Frontal cortex (tissue), 4 donors: ENCODE measurements around the gene KCNC1. TPM values are rescaled to one million over a fixed set of nuclear protein-coding genes. Genes with fewer than 3 reads are reported as not detected.

Experiments
- DNase-seq, 2 donors: peaks; one replicate each; pipeline ENCODE4 v3.0.0; 2012; ENCODE audit warnings: low spot score in 2 of 2
- FAIRE-seq: peaks from 2 replicates; lab custom pipeline; 2012; peaks lifted over from hg19 to GRCh38; lab: Jason Lieb, UNC
- total RNA-seq: library from RNA; depleted of rRNA; stranded (reverse); fragments of >200 nt; gene quantifications from one replicate; pipeline ENCODE4 v1.2.3, GENCODE V29; 2014
- donor health status: control.
- donor health status: control.
- donor health status: control.

Gene KCNC1
- total RNA-seq, 1 donor from 2014 or later = 5.3 TPM

DNA sequence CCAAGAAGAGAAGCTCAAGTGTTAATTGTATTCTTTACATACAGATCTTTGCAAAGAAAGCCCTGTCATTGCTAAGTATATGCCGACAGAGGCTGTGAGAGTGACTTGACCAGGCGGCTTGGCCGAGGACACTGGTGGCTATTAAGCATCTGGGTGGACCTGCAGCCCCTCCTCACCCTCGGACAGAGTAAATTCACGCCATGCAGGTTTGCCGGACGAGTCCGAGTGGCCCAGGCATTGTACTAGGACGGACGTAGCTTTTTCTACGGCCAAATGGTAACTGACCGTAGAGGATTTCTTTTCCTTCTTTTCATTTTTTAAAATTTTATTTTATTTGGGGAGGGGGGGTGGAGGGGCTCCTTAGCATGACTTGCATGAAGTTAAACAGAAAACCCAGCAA is 47.0 kb downstream of the KCNC1 start:
- no peak for FAIRE-seq
- no peak for DNase-seq

DNA sequence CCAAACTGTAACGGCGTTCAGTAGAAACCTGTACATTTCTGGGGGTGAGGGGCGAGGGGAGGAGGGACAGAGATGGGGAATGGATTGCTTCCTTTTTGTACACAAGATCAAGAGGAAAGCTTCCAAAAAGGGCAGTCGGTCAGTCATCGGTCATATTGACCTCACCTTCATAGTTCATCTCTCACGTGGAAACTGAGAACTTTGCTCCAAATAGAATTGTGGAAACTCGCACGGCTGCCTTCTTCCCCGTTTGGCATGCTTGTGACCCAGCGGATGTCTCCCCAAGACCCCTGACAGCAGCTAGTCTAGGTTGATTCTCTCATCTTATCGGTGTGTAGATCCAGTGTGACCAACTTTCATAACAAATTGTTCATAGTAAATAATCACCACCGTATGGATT is 47.6 kb downstream of the KCNC1 start:
- no peak for FAIRE-seq
- no peak for DNase-seq

DNA sequence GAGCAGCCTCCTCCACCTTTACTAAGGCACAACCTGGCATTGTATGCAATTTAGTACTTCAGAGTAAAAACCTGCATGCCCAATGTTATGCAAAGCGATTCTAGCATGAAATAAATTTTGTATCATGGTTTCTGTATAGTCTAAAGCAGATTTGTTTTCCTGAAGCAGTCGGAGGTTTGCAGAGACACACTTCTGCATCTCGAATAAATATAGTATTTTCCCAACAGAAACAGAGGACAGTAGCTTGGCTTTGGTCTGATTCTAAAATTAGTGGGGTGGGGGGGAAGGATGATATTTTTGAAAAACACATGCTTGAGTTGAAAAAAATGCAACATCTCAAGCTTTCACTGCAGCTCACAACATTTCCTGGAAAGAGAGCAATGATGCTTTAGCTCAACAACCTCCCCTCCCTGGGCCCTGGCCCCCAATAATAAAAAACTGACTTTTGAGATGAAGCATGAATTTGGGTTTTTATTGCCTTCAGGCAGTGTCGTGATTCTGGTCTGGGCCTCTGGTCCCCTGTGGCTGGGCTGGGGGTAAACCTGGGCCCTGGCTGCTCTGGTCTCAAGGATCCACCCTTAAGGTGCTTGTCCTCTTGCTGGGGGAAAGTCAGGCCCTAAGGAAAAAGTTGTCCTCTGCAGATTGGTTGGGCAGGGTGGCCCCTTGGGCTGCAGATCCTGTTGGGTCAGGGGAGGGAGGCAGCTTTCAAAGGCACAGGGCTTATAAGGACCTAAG is 48.2 kb downstream of the KCNC1 start:
- no peak for DNase-seq
- FAIRE-seq = no peak

DNA sequence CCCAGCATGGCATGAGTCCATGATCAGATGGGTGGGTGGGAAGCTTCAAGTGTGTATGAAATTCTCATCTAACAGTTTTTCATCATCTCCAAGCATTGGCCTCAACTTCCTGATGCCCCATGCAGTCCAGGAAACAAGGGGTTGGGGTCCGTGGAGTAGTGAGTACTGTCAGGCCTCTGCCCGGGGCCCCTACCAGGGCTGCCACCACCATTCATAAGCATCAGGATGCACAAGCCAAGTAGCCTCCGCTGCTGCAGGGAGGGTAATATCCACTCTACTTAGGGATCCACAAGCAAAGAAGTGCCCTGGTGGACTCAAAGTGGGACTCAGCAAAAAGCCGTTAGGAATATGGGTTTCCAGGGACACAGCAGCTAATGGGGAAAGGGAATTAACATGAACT is 49.3 kb downstream of the KCNC1 start:
- FAIRE-seq = no peak

DNA sequence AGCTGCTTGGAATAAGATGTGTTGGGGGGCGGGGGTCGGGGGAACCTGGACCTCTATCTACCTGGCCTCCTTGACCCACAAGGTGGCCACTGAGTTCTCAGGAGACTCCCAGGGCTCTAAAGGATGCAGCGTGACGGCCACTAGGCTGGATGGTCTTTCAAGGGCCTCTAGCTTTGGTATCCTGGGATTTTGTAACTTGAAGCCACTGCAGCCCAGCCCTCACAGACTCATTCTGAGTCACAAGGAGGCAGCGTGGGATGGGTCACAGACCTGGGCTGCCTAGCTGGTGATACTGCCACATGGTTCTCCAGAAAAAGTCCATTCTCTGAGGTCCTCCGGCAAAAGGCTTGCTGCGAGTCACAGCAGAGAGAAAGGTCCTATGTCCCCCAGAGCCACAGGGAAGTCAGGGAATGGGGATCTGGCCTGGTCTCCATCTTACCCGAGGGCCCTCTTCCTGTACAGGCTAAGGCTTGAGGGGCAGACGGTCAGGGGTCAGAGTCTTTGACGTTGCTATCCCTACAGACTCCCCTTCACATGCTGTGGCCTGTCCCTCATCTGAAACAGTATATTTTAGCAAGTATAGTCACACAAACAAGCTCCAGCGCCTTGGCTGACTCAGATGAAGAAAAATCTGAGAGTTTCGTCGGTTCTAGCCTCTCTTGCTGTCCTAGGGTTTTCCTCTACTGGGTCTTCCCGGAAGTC is 52.4 kb downstream of the KCNC1 start:
- DNase-seq (no peak), FAIRE-seq (no peak)

More for the DNA sequence above, 49.3 kb downstream of the KCNC1 start:
- no peak for DNase-seq

DNA sequence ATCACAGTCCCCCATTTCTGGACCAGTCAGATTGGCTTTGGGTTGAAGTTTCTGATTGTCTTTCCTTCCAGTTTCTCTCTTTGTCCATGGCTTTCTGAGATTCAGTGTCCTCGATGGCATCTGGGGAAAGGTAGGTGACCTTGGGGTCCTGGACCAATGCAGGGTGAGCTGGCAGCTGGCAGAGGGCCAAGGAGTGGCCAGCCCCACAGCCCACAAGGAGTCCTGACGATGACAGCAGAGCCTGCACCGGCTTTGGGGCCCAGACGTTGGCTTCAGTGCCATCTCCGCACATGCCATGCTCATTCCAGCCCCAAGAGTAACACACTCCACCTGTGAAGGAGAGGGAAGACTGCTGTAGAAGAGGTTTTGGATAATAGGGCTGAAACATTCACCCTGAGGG is 53.5 kb downstream of the KCNC1 start:
- DNase-seq (no peak), FAIRE-seq (no peak)

DNA sequence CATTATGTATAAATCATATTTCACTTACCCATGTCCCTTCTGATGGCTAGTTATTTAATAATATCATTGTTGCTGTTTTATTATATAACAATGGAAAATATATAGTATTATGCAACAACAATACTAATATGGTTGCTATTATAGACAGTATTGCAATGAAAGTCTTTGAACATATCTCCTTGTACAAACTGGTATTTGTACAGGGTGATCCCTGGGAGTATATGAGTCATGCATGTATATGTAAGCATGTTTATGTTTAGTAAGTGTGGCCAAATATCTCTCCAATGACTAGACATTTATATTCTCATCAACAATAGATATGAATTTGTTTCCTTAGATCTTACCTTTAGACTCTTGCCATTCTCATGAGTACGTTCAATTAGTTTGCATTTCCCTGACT is 55.9 kb downstream of the KCNC1 start:
- no peak for FAIRE-seq
- no peak for DNase-seq

DNA sequence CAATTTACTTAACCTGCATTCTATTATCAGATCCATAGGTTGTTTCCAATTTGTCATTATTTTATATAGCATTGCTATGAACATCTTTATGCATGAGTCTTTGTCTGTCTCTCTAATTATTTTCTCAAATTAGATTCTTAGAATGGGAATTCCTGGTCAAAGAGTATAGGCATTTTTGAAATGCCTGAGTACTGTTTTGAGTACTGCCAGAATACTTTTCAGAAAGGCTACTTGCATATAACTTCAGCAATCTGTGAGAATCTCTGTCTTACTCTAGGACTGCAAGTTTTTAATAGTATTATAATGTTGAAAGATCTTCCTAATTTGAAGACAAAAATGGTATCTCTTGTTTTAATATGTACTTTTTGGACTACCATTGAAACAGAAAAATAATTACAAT is 56.6 kb downstream of the KCNC1 start:
- no peak for DNase-seq
- no peak for FAIRE-seq

DNA sequence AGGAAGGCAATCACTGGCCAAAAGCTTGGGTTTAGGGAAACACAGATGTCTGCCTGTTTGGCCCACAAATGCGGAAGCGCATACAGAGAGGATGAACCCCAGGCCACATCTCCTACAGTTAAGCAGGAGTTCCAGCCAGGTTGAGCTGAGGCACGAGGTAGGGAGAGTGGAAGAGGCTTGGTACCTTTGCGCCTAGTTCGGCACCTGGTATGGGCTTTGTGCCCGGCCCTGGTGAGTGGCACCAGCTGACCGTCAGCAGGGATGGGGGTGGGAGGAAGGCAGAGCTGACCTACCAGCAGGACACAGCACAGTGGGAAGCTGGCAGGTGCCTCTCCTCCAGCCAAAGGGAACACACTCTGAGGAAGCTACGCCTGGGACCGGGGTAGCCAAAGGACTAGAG is 57.6 kb downstream of the KCNC1 start:
- FAIRE-seq (no peak), DNase-seq (no peak)

DNA sequence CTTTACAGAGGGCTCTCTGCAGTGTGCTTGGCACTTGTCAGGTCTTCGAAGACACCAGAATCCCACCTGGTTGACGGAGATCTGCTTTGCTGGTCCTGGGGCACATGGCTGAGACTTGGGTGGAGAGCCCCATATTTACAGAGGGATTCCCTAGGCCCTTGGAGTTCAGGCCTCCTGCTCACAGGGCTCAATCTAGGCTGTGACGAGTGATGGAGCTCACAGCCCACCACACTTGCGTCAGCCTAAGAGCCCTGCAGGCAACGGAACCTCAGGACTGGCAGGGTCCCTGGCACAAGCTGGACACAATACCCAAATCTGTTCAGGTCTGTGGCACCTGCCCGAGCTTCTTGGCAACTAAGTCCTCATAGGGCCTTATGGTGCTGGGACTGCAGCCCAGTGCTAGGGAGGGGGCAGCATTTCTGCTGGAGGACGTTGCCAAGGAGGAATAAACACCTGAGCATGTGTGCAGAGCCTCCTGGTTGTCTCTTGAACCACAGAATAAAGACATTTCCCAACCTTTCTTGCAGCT is 59.1 kb downstream of the KCNC1 start:
- DNase-seq = no peak
- no peak for FAIRE-seq

DNA sequence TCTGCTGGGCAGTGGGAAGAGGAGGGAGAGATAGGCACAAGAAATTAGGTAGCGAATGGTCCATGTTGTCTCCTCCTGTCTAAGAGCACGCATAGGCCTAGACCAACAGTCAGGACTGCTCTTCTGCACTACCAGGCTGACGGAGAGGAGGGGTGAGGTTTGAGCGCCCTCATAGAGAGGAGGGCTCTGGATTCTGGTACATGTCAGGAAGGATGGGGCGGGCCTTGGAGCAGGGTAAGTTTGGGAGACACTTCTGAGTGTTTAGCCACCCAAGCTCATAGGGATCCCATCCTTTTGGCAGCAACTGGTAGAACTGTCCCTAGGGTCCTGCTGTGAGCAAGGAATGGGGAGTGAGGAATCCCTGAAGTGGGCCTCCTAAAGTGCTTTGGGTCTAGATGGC is 60.4 kb downstream of the KCNC1 start:
- FAIRE-seq = no peak

DNA sequence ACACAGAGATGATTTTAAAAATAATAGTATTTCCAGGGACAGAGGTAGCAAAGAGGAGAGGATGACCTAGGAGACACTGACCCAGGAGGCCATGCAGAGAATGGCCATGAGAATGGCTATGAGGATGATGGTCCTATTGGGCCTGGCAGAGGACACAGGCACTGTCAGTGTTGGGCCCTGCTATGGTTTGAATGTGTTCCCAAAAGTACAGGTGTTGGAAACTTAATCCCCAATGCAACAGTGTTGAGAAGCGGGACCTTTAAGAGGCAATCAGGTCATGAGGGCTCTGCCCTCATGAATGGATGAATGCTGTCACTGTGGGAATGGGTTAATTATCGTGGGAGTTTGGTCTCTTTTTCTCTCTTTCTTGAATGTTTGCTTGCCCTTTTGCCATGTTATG is 61.6 kb downstream of the KCNC1 start:
- no peak for FAIRE-seq
- no peak for DNase-seq

More for the DNA sequence above, 60.4 kb downstream of the KCNC1 start:
- no peak for DNase-seq

DNA sequence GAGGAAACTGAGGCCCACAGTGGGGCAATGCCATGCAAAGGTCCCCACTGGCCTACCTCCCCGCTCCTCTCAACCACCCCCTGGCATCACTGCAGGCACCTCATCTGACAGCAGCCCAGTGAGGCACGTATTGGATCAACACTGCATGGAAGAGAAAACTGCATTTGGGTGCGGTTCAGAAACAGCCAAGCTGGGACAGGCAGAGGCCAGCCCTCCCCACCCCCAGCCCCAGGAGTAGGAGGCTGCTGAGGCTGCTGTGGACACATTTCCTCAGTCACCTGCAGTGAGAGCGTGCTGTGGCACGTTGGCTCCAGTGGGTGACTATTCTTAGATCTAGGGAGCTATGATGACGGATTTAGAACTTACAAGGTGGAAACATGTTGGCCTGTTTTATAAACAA is 63.7 kb downstream of the KCNC1 start:
- DNase-seq = no peak
- FAIRE-seq = no peak

DNA sequence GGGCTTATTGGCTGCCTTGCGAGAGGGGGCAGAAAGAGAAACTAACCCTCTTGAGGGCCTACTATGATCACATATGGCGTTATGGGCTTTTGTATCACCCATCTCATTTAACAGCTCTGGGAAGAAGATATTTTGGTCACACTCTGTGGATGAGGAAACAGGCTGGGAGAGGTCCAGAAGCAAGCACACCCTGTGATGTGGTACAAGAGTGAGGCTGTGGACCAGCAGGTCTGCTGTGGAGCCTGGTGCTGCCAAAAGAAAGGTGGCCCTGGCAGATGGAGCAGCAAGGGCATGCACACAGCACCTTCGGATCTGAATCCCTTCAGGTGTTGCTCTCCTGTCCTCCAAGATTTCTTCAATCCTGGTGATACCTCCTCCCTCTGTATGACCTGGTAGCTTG is 64.1 kb downstream of the KCNC1 start:
- FAIRE-seq = no peak
- DNase-seq = no peak

DNA sequence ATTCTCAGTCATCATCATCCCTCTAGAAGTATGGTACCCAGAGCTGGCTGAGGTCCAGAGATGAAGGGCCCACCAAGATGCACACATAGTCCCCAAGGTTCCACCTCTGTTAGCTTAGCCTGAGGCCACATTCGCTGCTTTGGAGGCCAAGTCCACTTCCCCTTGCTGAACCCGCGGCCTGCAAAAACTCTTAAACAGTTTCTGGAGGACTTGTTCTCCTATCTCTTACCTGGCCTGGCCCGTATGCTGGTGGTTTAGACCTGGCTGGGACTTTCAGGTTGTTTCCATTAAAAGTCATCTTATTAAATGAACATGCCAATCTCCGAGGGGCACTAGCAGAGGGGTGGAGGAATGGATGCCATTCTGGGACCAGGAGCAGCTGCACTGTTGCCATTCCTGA is 64.6 kb downstream of the KCNC1 start:
- no peak for FAIRE-seq
- DNase-seq = no peak

DNA sequence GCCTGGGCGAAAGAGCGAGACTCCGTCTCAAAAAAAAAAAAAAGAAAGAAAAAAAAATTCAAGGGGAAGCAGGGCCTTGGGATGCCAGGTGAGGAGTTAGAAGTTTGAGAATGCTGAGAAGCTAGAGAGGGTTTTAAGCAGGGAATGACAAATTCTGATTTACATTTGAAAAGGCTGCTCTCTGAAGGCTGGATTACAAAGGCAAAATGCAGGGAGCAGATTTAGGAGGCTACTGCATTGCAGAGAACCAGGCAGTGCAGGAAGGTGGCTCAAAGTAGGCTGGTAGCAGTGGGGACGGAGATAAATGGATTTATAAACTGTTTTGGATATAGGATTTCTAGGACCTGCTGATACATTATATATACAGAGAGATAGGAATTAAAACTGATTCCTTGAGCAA is 66.6 kb downstream of the KCNC1 start:
- DNase-seq = no peak
- FAIRE-seq = no peak

DNA sequence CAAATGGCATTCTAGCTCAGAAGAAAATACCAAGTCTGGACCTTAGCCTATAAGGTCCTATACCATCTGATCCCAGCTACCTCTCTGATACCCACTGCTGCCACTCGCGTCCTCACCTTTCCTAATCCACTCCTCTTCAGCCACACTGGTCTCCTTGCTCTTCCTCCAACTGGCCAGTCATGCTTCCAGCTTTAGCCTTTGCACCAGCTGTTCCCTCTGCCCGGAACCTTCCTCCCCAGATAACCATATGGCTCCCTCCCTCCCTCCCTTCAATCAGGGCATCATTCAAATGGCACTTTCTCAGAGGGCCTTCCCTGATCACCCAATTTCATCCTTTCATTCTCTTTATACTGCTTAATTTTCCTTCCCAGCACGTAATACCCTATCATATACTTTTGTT is 67.9 kb downstream of the KCNC1 start:
- FAIRE-seq (no peak), DNase-seq (no peak)

DNA sequence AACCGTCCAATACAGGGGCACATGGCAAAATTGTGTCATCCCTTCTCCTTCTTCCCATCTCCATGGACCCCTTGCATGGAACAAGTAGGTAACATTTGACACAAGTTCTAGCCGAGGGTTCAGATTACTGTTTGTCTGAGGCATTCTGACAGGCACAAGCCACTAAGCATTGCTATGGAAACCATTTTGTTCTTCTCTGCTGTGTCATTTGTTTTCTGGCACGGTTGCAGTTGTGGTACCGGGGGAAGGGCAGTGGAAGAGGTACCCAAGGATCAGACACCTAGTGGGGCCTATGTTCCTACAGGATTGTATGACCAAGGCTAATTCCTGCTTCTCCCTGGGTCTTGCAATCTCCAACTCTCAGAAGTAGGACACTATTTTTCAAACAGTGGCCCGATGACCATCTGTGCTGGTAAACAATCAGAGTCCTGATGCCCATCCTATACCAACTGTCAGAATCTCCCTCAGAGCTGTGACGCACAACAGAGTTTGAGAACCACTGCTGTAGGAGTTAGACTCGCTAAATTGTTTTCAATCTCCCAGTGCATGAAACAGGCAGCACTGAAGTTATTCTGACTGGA is 69.3 kb downstream of the KCNC1 start:
- FAIRE-seq (no peak), DNase-seq (no peak)

DNA sequence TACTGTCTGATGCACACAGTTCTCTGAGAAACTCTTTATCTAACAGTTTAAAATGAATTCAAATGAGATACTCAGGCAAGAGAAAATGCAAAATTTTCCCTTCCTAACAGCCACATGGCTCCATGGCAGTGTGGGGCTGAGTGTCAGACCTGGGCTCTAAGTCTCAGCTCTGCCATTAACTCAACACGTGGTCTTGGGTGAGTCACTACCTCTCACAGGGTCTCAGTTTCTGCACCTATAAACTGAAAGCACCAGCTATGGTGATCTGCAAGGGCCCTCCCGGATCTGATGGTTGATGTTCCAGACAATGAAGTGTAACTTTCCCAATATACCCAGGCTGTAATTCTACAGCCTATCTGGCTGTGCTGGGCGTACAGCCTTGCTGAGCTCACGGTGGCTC is 70.5 kb downstream of the KCNC1 start:
- no peak for DNase-seq
- no peak for FAIRE-seq

DNA sequence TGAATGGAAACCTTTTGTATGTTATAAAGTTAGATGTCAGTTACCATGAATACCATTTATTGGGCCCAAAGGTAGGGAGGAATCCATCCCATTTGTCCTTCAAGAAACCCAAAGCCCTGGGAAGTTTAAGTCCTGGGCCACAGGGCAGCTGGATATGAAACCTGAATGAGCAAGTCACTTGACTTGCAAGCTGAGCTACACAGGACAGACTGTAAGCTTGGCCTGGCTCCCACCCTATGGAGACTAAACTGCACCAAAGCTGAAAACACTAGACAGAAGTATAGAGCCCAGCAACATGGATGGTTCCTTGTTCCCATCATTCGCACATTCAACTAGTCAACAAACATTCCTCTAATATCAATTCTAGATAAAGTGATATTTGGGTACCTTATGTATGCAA is 71.3 kb downstream of the KCNC1 start:
- DNase-seq (no peak), FAIRE-seq (no peak)

DNA sequence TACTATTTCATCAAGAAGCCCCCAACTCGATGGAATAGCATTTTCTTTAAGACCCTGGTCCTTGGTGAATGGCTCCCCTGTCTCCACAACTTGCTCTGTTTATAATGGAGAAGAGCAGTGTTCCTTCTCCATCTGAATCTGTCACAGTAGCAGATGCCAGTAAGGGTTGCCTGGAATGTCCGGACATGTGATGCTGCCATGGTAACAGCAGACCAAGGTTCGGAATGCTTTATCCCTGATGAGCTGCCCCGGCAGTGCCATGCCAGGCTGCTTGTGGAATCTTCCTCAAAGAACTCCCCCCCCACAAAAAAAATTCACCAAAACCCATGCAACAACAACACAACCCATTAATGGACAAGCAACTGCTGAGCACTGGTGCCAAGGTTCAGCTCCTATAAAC is 72.5 kb downstream of the KCNC1 start:
- DNase-seq (no peak), FAIRE-seq (no peak)
